Rectal smooth muscle tissue (tissue), 1 donor: Measurements from ENCODE around the gene XCL1.
A peak's percentile ranks its signal among the peaks of the same experiment; 100 is the strongest.
"Not testable (repeated sequence)": the region's sequence is repeated elsewhere in the genome, so short reads cannot be mapped to it uniquely, and the experiment has no call there.

ENCODE experiments used
- H3K27ac ChIP-seq: one replicate; pipeline ENCODE4 v1.7.0; 2013; ENCODE audit warnings: low read depth, low read length, inconsistent platforms
- H3K27me3 ChIP-seq: one replicate; pipeline ENCODE4 v1.7.0; 2013; ENCODE audit warnings: low read length; ENCODE audit not compliant: control insufficient read depth, insufficient read depth
- H3K36me3 ChIP-seq: one replicate; pipeline ENCODE4 v1.7.0; 2013; ENCODE audit warnings: low read length; ENCODE audit not compliant: control insufficient read depth, insufficient read depth
- H3K4me1 ChIP-seq: one replicate; pipeline ENCODE4 v1.7.0; 2013; ENCODE audit warnings: low read length; ENCODE audit not compliant: control insufficient read depth, insufficient read depth
- H3K4me3 ChIP-seq: one replicate; pipeline ENCODE4 v1.7.0; 2013; ENCODE audit warnings: low read length
- H3K9ac ChIP-seq: one replicate; pipeline ENCODE4 v1.7.0; 2013; ENCODE audit warnings: low read length

XCL1 gene

GRCh38 chr1:168574234-168574633 is 2.2 kb upstream of the XCL1 start:
- H3K9ac ChIP-seq, H3K4me3 ChIP-seq, H3K4me1 ChIP-seq, H3K27ac ChIP-seq, H3K36me3 ChIP-seq, H3K27me3 ChIP-seq: not testable (repeated sequence)

DNA sequence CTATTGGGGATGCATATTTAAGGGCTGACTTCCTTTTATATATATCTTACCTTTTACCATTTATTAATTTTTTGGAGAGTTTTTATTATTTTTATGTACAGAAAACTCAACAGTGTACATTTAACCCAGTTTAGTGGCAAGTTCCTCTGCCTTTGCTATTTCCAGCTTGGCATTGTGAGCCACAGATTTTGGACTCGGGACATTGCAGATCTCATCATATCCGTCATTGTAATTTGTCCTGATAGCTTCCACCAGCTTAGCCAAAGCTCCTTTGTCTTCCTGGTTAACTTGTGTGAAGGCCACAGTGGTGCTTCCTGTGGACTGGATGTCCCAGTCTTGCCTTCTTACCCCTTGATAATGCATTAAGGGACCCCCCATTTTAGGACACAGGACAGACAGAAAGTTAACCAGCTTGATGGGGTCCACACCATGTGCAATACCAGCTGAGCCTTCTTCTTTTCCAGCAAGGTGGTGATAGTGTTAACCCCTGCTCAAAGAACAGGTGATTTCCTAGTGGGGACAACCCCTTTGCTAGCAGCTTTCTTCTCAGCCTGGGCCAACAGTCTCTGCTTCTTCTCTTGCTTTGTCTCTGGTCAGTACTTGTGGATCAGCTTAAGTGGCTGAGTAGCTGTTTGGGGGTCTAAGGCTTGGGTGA is 2.3 kb downstream of the XCL1 start:
- not testable (repeated sequence) for H3K27me3 ChIP-seq, H3K4me3 ChIP-seq, H3K27ac ChIP-seq, H3K4me1 ChIP-seq, H3K36me3 ChIP-seq, H3K9ac ChIP-seq

DNA sequence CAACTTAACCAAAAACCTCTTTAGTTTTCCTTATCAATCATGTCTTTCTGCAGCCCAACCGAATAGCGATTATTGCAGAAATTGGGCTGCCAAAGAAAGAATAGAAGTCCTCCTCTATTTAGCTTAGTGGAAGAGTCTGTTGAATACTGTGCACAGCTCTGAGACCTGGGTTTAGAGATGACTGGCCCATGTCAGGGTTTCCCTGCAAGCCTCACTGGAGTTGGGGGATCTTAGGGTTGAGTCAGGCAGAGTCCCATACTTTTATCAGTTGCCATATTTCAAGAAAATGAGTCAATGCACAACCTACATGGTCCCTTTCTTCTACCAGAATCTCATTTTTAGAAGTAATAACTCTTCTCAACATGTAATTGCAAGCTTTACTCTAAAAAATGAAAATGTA is 3.9 kb downstream of the XCL1 start:
- not testable (repeated sequence) for H3K27ac ChIP-seq, H3K36me3 ChIP-seq, H3K4me3 ChIP-seq, H3K27me3 ChIP-seq, H3K9ac ChIP-seq
- peaks cover 11% of the 10 kb centered on the region for H3K4me1 ChIP-seq

- H3K27ac ChIP-seq, H3K36me3 ChIP-seq, H3K4me3 ChIP-seq, H3K9ac ChIP-seq, H3K27me3 ChIP-seq: not testable (repeated sequence)
- peaks cover 11% of the 10 kb centered on the region for H3K4me1 ChIP-seq
Measured at GRCh38 chr1:168580991-168581390, 4.6 kb downstream of the XCL1 start.

- H3K4me1 ChIP-seq, result peaks cover 11% of the 10 kb centered on the region
- H3K27ac ChIP-seq, result no peak overlapping the region
- H3K4me3 ChIP-seq, result no peak overlapping the region
- no peaks in the 10 kb centered on the region for H3K27me3 ChIP-seq
- H3K9ac ChIP-seq, result no peak overlapping the region
- H3K36me3 ChIP-seq, result no peaks in the 10 kb centered on the region
Measured at GRCh38 chr1:168581817-168582572, 5.6 kb downstream of the XCL1 start.

DNA sequence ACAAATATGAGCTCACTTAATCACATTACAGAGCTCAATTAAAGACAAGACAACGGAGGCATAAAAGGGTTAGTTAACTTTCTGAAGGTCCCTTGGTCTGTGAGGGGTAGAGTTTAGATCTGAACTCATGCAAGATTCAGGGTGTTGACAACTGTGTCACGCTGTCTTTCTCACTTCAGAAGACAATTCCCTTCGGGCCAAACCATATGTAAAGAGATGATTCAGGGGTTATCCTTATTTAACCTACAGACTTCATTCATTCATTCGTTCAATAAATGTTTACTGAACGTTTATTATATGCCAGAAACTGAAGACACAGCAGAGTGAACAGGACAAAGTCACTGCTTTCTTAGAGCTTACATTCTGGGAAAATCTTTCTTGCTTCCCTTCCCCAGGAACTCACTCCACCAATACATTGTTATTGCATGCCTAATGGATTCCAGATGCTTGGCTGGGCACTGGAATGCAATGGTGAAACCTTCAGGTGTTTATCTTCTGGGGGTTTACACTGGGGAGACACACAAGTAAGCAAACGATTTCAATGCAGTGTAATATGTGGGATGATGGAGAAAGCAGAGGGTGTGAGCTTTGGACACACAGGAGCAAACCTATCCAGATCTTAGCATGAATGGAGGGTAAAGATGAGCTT is 6.4 kb downstream of the XCL1 start:
- no peaks in the 10 kb centered on the region for H3K27me3 ChIP-seq
- no peak overlapping the region for H3K27ac ChIP-seq
- H3K4me3 ChIP-seq, result no peak overlapping the region
- H3K9ac ChIP-seq, result no peak overlapping the region
- H3K4me1 ChIP-seq, result peaks cover 11% of the 10 kb centered on the region
- no peaks in the 10 kb centered on the region for H3K36me3 ChIP-seq

DNA sequence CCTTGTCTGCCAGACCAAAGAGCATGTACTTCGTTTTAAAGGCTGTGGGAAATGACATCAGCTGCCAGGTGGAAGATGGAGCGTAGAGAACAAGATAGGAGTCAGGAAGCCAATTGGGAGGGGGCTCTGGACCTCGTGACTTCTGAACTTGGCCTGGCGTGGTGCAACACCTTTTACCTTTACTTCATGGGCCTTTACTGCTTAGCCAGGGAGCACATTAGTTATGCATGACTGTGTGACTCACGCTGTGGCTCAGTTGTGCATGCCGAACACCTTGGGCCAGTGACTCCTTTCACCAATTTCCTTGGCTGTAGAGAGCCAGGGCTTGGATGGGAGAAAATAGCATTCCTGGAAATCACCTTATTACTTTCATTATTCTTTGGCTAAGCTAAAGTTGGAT is 7.2 kb downstream of the XCL1 start:
- Histone ChIP-seq H3K9ac (no peak overlapping the region), H3K4me1 (peaks cover 11% of the 10 kb centered on the region), H3K4me3 (no peak overlapping the region), H3K36me3 (no peaks in the 10 kb centered on the region), H3K27me3 (no peaks in the 10 kb centered on the region), H3K27ac (no peak overlapping the region)

DNA sequence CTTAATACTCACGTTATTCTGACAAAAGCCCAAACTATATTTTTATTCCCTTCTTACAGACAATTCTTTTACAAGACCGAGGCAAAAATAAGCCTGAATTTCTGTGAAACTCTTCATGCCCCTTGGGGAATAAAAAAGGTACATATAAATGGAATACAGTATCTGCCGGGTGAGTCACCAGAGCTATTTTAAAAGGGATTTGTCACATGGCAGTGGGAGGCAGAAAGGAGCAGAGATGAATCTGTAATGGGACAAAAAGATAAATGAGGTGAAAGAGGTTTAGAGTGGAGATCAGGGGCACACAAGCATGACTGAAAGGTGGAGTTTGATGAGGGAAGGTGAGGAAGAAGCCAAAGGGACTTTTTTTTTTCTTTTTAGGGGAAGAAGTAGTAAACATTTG is 8.8 kb downstream of the XCL1 start:
- H3K4me3 ChIP-seq, result no peak overlapping the region
- H3K27me3 ChIP-seq, result no peaks in the 10 kb centered on the region
- H3K27ac ChIP-seq, result peak overlapping the region; percentile 43
- no peaks in the 10 kb centered on the region for H3K36me3 ChIP-seq
- peaks cover 11% of the 10 kb centered on the region for H3K4me1 ChIP-seq
- H3K9ac ChIP-seq, result no peak overlapping the region

GRCh38 chr1:168585937-168586336 is 9.5 kb downstream of the XCL1 start:
- H3K4me3 ChIP-seq, result no peak overlapping the region
- H3K9ac ChIP-seq, result no peak overlapping the region
- no peaks in the 10 kb centered on the region for H3K36me3 ChIP-seq
- peaks cover 11% of the 10 kb centered on the region for H3K4me1 ChIP-seq
- H3K27me3 ChIP-seq, result no peaks in the 10 kb centered on the region
- no peak overlapping the region for H3K27ac ChIP-seq

GRCh38 chr1:168589167-168589566 is 12.8 kb downstream of the XCL1 start:
- Histone ChIP-seq H3K27me3 (no peaks in the 10 kb centered on the region), H3K27ac (no peak overlapping the region), H3K9ac (no peak overlapping the region), H3K4me1 (peaks cover 8% of the 10 kb centered on the region), H3K4me3 (no peak overlapping the region), H3K36me3 (no peaks in the 10 kb centered on the region)

DNA sequence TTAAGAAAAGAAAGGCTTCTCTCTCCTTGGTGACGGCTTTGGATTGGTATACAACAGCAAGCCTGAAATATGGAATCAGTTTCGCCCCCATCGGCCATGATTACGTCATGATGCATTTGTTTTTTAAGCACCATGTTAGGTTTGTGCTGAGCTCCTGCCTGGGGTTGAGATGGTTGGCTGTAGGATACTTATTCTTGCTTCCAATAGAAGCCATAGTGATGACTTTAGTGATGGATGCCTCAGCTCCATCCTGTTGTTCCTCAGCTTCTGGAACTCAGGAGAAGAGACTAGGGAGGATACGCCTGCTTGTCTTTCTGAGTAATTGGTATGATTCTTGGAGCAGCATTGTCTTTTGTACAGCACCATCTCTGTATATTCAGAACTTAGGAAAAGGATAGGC is 14.7 kb downstream of the XCL1 start:
- Histone ChIP-seq H3K27ac (no peak overlapping the region), H3K36me3 (no peaks in the 10 kb centered on the region), H3K9ac (no peak overlapping the region), H3K4me3 (no peak overlapping the region), H3K4me1 (no peaks in the 10 kb centered on the region), H3K27me3 (no peaks in the 10 kb centered on the region)

- Histone ChIP-seq H3K27ac (no peak overlapping the region), H3K9ac (no peak overlapping the region), H3K4me1 (no peaks in the 10 kb centered on the region), H3K36me3 (no peaks in the 10 kb centered on the region), H3K27me3 (no peaks in the 10 kb centered on the region), H3K4me3 (no peak overlapping the region)
Measured at GRCh38 chr1:168591641-168592250, 15.3 kb downstream of the XCL1 start.
